Activated naive CD4-positive, alpha-beta T cell treated with anti-CD3 and anti-CD28 coated beads for 36 hours (primary cell): ENCODE data around the gene GPC5. TPM values are rescaled to one million over a fixed set of nuclear protein-coding genes. Genes with fewer than 3 reads are reported as not detected.
"Not testable (repeated sequence)": the region's sequence is repeated elsewhere in the genome, so short reads cannot be mapped to it uniquely, and the experiment has no call there.

Source experiments
- CTCF ChIA-PET: fragments of 350-600 bp; sonication (Branson Sonifier 250); formaldehyde crosslinking; loops from one replicate; lab custom pipeline; 2021; ENCODE audit warnings: antibody characterized with exemption; lab: Charles Lee
- DNase-seq: peaks from one replicate; pipeline ENCODE4 v3.0.0-alpha.2; 2020
- H3K27ac Mint-ChIP-seq: one replicate; pipeline ENCODE4 v1.8.0; 2021; ENCODE audit warnings: mild to moderate bottlenecking, mixed read lengths
- H3K27me3 Mint-ChIP-seq: one replicate; pipeline ENCODE4 v1.8.0; 2021; ENCODE audit warnings: low read depth, mixed read lengths
- H3K36me3 Mint-ChIP-seq: one replicate; pipeline ENCODE4 v1.8.0; 2021; ENCODE audit warnings: low read depth, mixed read lengths
- H3K4me1 Mint-ChIP-seq: one replicate; pipeline ENCODE4 v1.8.0; 2021; ENCODE audit warnings: low read depth, mixed read lengths
- H3K4me3 Mint-ChIP-seq: one replicate; pipeline ENCODE4 v1.8.0; 2021; ENCODE audit warnings: mild to moderate bottlenecking, moderate library complexity, mixed read lengths
- H3K9me3 Mint-ChIP-seq: one replicate; pipeline ENCODE4 v1.8.0; 2021; ENCODE audit warnings: mixed read lengths
- intact Hi-C: fragments of 100-400 bp; cut with micrococcal nuclease; formaldehyde crosslinking; loops from one replicate; pipeline ENCODE4 v1.15.1; 2023
- total RNA-seq, 2 experiments: library from RNA; stranded (reverse); gene quantifications; one replicate each; pipeline ENCODE4 v1.2.3, GENCODE V29; 2021

GPC5 gene
- total RNA-seq, 2 experiments from 2014 or later = 0.38 to 0.40 TPM

GRCh38 chr13:92539148-92539547 is 1140.7 kb downstream of the GPC5 start:
- H3K9me3 Mint-ChIP-seq, DNase-seq, CTCF ChIA-PET, H3K4me3 Mint-ChIP-seq, H3K36me3 Mint-ChIP-seq, intact Hi-C loops, H3K27me3 Mint-ChIP-seq, H3K27ac Mint-ChIP-seq, H3K4me1 Mint-ChIP-seq: not testable (repeated sequence)

GRCh38 chr13:92547266-92547665 is 1148.8 kb downstream of the GPC5 start:
- intact Hi-C loops = no loop called here
- CTCF ChIA-PET = no interaction called here
- H3K4me1 Mint-ChIP-seq = no peaks in the 10 kb centered on the region
- H3K9me3 Mint-ChIP-seq = peaks cover 6% of the 10 kb centered on the region
- no peak overlapping the region for H3K27ac Mint-ChIP-seq
- DNase-seq = no peak
- no peaks in the 10 kb centered on the region for H3K27me3 Mint-ChIP-seq
- H3K4me3 Mint-ChIP-seq = no peak overlapping the region
- H3K36me3 Mint-ChIP-seq = no peaks in the 10 kb centered on the region

GRCh38 chr13:92549276-92549675 is 1150.9 kb downstream of the GPC5 start:
- H3K27me3 Mint-ChIP-seq = no peaks in the 10 kb centered on the region
- no peaks in the 10 kb centered on the region for H3K4me1 Mint-ChIP-seq
- H3K4me3 Mint-ChIP-seq = no peak overlapping the region
- no peak overlapping the region for H3K27ac Mint-ChIP-seq
- intact Hi-C loops = no loop called here
- H3K36me3 Mint-ChIP-seq = no peaks in the 10 kb centered on the region
- CTCF ChIA-PET = no interaction called here
- DNase-seq = no peak
- H3K9me3 Mint-ChIP-seq = peaks cover 5% of the 10 kb centered on the region

- no peak for DNase-seq
- Mint-ChIP-seq H3K27me3 (no peaks in the 10 kb centered on the region), H3K36me3 (no peaks in the 10 kb centered on the region), H3K27ac (no peak overlapping the region), H3K4me1 (no peaks in the 10 kb centered on the region), H3K9me3 (peaks cover 3% of the 10 kb centered on the region), H3K4me3 (no peak overlapping the region)
- CTCF ChIA-PET = no interaction called here
- intact Hi-C loops = no loop called here
These were observed 1155.2 kb downstream of the GPC5 start for GRCh38 chr13:92553470-92554114.

GRCh38 chr13:92560883-92561282 is 1162.5 kb downstream of the GPC5 start:
- Mint-ChIP-seq H3K9me3 (peaks cover 3% of the 10 kb centered on the region), H3K36me3 (no peaks in the 10 kb centered on the region), H3K27ac (no peak overlapping the region), H3K27me3 (no peaks in the 10 kb centered on the region), H3K4me3 (no peak overlapping the region), H3K4me1 (no peaks in the 10 kb centered on the region)
- intact Hi-C loops = no loop called here
- DNase-seq = no peak
- CTCF ChIA-PET = no interaction called here

- Mint-ChIP-seq H3K36me3 (no peaks in the 10 kb centered on the region), H3K27ac (no peak overlapping the region), H3K27me3 (no peaks in the 10 kb centered on the region), H3K9me3 (peaks cover 3% of the 10 kb centered on the region), H3K4me1 (no peaks in the 10 kb centered on the region), H3K4me3 (no peak overlapping the region)
- CTCF ChIA-PET = no interaction called here
- no peak for DNase-seq
- intact Hi-C loops = no loop called here
These were observed 1166.5 kb downstream of the GPC5 start for GRCh38 chr13:92564942-92565341.

GRCh38 chr13:92566767-92567166 is 1168.3 kb downstream of the GPC5 start:
- Mint-ChIP-seq H3K27ac (no peak overlapping the region), H3K4me3 (no peak overlapping the region), H3K36me3 (no peaks in the 10 kb centered on the region), H3K27me3 (no peaks in the 10 kb centered on the region), H3K9me3 (peaks cover 3% of the 10 kb centered on the region), H3K4me1 (no peaks in the 10 kb centered on the region)
- intact Hi-C loops = no loop called here
- DNase-seq = no peak
- CTCF ChIA-PET = no interaction called here

GRCh38 chr13:92572190-92572589 is 1173.8 kb downstream of the GPC5 start:
- Mint-ChIP-seq H3K9me3 (peaks cover 2% of the 10 kb centered on the region), H3K4me1 (no peaks in the 10 kb centered on the region), H3K4me3 (no peak overlapping the region), H3K27me3 (no peaks in the 10 kb centered on the region), H3K27ac (no peak overlapping the region), H3K36me3 (no peaks in the 10 kb centered on the region)
- CTCF ChIA-PET = interaction anchor here (0.9 kb wide), 1 partner anchor 231 kb away, joined by 3 read pairs; no protein-coding TSS in a partner anchor
- intact Hi-C loops = no loop called here
- no peak for DNase-seq

GRCh38 chr13:92573467-92574057 is 1175.1 kb downstream of the GPC5 start:
- DNase-seq = no peak
- Mint-ChIP-seq H3K27ac (no peak overlapping the region), H3K36me3 (no peaks in the 10 kb centered on the region), H3K4me3 (no peak overlapping the region), H3K9me3 (peaks cover 2% of the 10 kb centered on the region), H3K4me1 (no peaks in the 10 kb centered on the region), H3K27me3 (no peaks in the 10 kb centered on the region)
- CTCF ChIA-PET = no interaction called here
- intact Hi-C loops = no loop called here

- Mint-ChIP-seq H3K36me3 (no peaks in the 10 kb centered on the region), H3K27me3 (no peaks in the 10 kb centered on the region), H3K4me1 (no peaks in the 10 kb centered on the region), H3K27ac (no peak overlapping the region), H3K9me3 (peaks cover 2% of the 10 kb centered on the region), H3K4me3 (no peak overlapping the region)
- intact Hi-C loops = no loop called here
- DNase-seq = no peak
- CTCF ChIA-PET = no interaction called here
These were observed 1176.1 kb downstream of the GPC5 start for GRCh38 chr13:92574499-92574898.

- no peak for DNase-seq
- CTCF ChIA-PET = no interaction called here
- Mint-ChIP-seq H3K27me3 (no peaks in the 10 kb centered on the region), H3K9me3 (peaks cover 2% of the 10 kb centered on the region), H3K36me3 (no peaks in the 10 kb centered on the region), H3K4me3 (no peak overlapping the region), H3K4me1 (no peaks in the 10 kb centered on the region), H3K27ac (no peak overlapping the region)
- intact Hi-C loops = no loop called here
These were observed 1177.4 kb downstream of the GPC5 start for GRCh38 chr13:92575777-92576176.

GRCh38 chr13:92578358-92578757 is 1179.9 kb downstream of the GPC5 start:
- DNase-seq = no peak
- H3K9me3 Mint-ChIP-seq = peaks cover 5% of the 10 kb centered on the region
- no peaks in the 10 kb centered on the region for H3K4me1 Mint-ChIP-seq
- CTCF ChIA-PET = no interaction called here
- H3K27ac Mint-ChIP-seq = no peak overlapping the region
- no peaks in the 10 kb centered on the region for H3K36me3 Mint-ChIP-seq
- intact Hi-C loops = no loop called here
- no peaks in the 10 kb centered on the region for H3K27me3 Mint-ChIP-seq
- no peak overlapping the region for H3K4me3 Mint-ChIP-seq

GRCh38 chr13:92589955-92590354 is 1191.5 kb downstream of the GPC5 start:
- H3K4me1 Mint-ChIP-seq = no peaks in the 10 kb centered on the region
- no peak overlapping the region for H3K27ac Mint-ChIP-seq
- peaks cover 7% of the 10 kb centered on the region for H3K9me3 Mint-ChIP-seq
- no peak overlapping the region for H3K4me3 Mint-ChIP-seq
- no peak for DNase-seq
- no peaks in the 10 kb centered on the region for H3K27me3 Mint-ChIP-seq
- no peaks in the 10 kb centered on the region for H3K36me3 Mint-ChIP-seq
- intact Hi-C loops = no loop called here
- CTCF ChIA-PET = no interaction called here
